ENCODE measurements around the gene GPR89B.
"Not testable (repeated sequence)": the region's sequence is repeated elsewhere in the genome, so short reads cannot be mapped to it uniquely, and the experiment has no call there.

Gene GPR89B

GRCh38 chr1:147942563-147942962 is 14.3 kb downstream of the GPR89B start:
- DNase-seq, result not testable (repeated sequence)

GRCh38 chr1:147949517-147949916 is 21.3 kb downstream of the GPR89B start:
- DNase-seq, result not testable (repeated sequence)

GRCh38 chr1:147958906-147959305 is 30.7 kb downstream of the GPR89B start:
- not testable (repeated sequence) for DNase-seq

GRCh38 chr1:147959680-147960079 is 31.5 kb downstream of the GPR89B start:
- not testable (repeated sequence) for DNase-seq

- not testable (repeated sequence) for DNase-seq
Measured at GRCh38 chr1:147964575-147964974, 36.4 kb downstream of the GPR89B start.

- DNase-seq, result not testable (repeated sequence)
Measured at GRCh38 chr1:147966657-147967056, 38.4 kb downstream of the GPR89B start.

- DNase-seq, result not testable (repeated sequence)
Measured at GRCh38 chr1:147978896-147979651, 50.9 kb downstream of the GPR89B start.

GRCh38 chr1:147985374-147985773 is 57.2 kb downstream of the GPR89B start:
- DNase-seq, result not testable (repeated sequence)

GRCh38 chr1:147987893-147988292 is 59.7 kb downstream of the GPR89B start:
- DNase-seq, result not testable (repeated sequence)

- DNase-seq, result not testable (repeated sequence)
Measured at GRCh38 chr1:147992916-147993315, 64.7 kb downstream of the GPR89B start.

GRCh38 chr1:147993400-147993799 is 65.2 kb downstream of the GPR89B start:
- not testable (repeated sequence) for DNase-seq

- not testable (repeated sequence) for DNase-seq
Measured at GRCh38 chr1:147993825-147994615, 65.8 kb downstream of the GPR89B start.

GRCh38 chr1:147996088-147996487 is 67.9 kb downstream of the GPR89B start:
- not testable (repeated sequence) for DNase-seq

GRCh38 chr1:148007724-148008123 is 79.5 kb downstream of the GPR89B start:
- not testable (repeated sequence) for DNase-seq

GRCh38 chr1:148010527-148010926 is 82.3 kb downstream of the GPR89B start:
- no peak for DNase-seq

GRCh38 chr1:148013177-148014144 is 85.2 kb downstream of the GPR89B start:
- DNase-seq, result not testable (repeated sequence)

GRCh38 chr1:148014289-148015200 is 86.3 kb downstream of the GPR89B start:
- DNase-seq, result not testable (repeated sequence)

- DNase-seq, result not testable (repeated sequence)
Measured at GRCh38 chr1:148024918-148025317, 96.7 kb downstream of the GPR89B start.

GRCh38 chr1:148027004-148027403 is 98.8 kb downstream of the GPR89B start:
- DNase-seq, result not testable (repeated sequence)

- DNase-seq, result not testable (repeated sequence)
Measured at GRCh38 chr1:148032247-148032646, 104.0 kb downstream of the GPR89B start.

GRCh38 chr1:148032690-148033089 is 104.5 kb downstream of the GPR89B start:
- DNase-seq, result not testable (repeated sequence)

Measured in effector CD8-positive, alpha-beta T cell (primary cell).